Activated CD8-positive, alpha-beta memory T cell treated with anti-CD3 and anti-CD28 coated beads for 4 hours (primary cell): Measurements from ENCODE around the gene CACNA1B.
"Not testable (repeated sequence)": the region's sequence is repeated elsewhere in the genome, so short reads cannot be mapped to it uniquely, and the experiment has no call there.

Experiments
- DNase-seq, 2 donors: peaks; one replicate each; pipeline ENCODE4 v3.0.0-alpha.2; 2020; ENCODE audit warnings: low read depth in 2 of 2

The CACNA1B gene

GRCh38 chr9:137888621-137889020 is 11.0 kb downstream of the CACNA1B start:
- DNase-seq, result not testable (repeated sequence)

GRCh38 chr9:137889966-137890365 is 12.4 kb downstream of the CACNA1B start:
- DNase-seq, result not testable (repeated sequence)

- not testable (repeated sequence) for DNase-seq
Measured at GRCh38 chr9:137890768-137891587, 13.4 kb downstream of the CACNA1B start.

- DNase-seq, result no peak
Measured at GRCh38 chr9:137891588-137892423, 14.2 kb downstream of the CACNA1B start.

GRCh38 chr9:137892424-137893191 is 15.0 kb downstream of the CACNA1B start:
- DNase-seq, result no peak

GRCh38 chr9:137893670-137894069 is 16.1 kb downstream of the CACNA1B start:
- DNase-seq, result no peak

GRCh38 chr9:137899551-137900360 is 22.2 kb downstream of the CACNA1B start:
- no peak for DNase-seq

- no peak for DNase-seq
Measured at GRCh38 chr9:137900584-137901310, 23.2 kb downstream of the CACNA1B start.

GRCh38 chr9:137902646-137903045 is 25.1 kb downstream of the CACNA1B start:
- no peak for DNase-seq

- DNase-seq, result no peak
Measured at GRCh38 chr9:137905740-137906139, 28.2 kb downstream of the CACNA1B start.

- no peak for DNase-seq
Measured at GRCh38 chr9:137907776-137908175, 30.2 kb downstream of the CACNA1B start.

GRCh38 chr9:137912671-137913070 is 35.1 kb downstream of the CACNA1B start:
- no peak for DNase-seq

GRCh38 chr9:137913132-137913531 is 35.5 kb downstream of the CACNA1B start:
- DNase-seq, result no peak

GRCh38 chr9:137913771-137914767 is 36.5 kb downstream of the CACNA1B start:
- no peak for DNase-seq

GRCh38 chr9:137916540-137916939 is 39.0 kb downstream of the CACNA1B start:
- no peak for DNase-seq

GRCh38 chr9:137917116-137917515 is 39.5 kb downstream of the CACNA1B start:
- no peak for DNase-seq

- no peak for DNase-seq
Measured at GRCh38 chr9:137917795-137918194, 40.2 kb downstream of the CACNA1B start.

- DNase-seq, result no peak
Measured at GRCh38 chr9:137918331-137919094, 40.9 kb downstream of the CACNA1B start.

GRCh38 chr9:137919095-137919465 is 41.5 kb downstream of the CACNA1B start:
- DNase-seq, result no peak
